Panc1 (cell line): ENCODE results near the gene GCC2. TPM values are rescaled to one million over a fixed set of nuclear protein-coding genes. Genes with fewer than 3 reads are reported as not detected.

ENCODE experiments used
- ATAC-seq: fragments of 200-7000 bp; cut with Tn5 transposase; 2 replicates; pipeline ENCODE4 v1.9.1; 2020; ENCODE audit warnings: mild to moderate bottlenecking, moderate library complexity
- BruUV-seq: library from RNA; stranded (reverse); fragments of 400-500 nt; replicated peaks from 2 replicates; lab custom pipeline; 2021; lab: Mats Ljungman, UMichigan
- CTCF ChIA-PET: fragments of 300-600 bp; sonication (Branson Sonifier 250); formaldehyde crosslinking; loops from one replicate; lab custom pipeline; 2022; ENCODE audit warnings: antibody characterized with exemption; lab: Charles Lee
- POLR2A ChIA-PET: fragments of 300-600 bp; sonication (Branson Sonifier 250); formaldehyde crosslinking; loops from one replicate; lab custom pipeline; 2022; ENCODE audit warnings: antibody characterized with exemption; lab: Charles Lee
- DNase-seq: peaks from one replicate; pipeline ENCODE4 v3.0.0-alpha.2; 2010; ENCODE audit warnings: low read depth, low spot score
- H3K27ac ChIP-seq: 2 replicates; pipeline ENCODE4 v1.5.1; 2011; ENCODE audit warnings: mild to moderate bottlenecking, low read length, inconsistent platforms
- H3K27me3 ChIP-seq: fragments of 200-500 bp; sonication (Bioruptor generic); 2 replicates; pipeline ENCODE4 v1.6.0; 2014; ENCODE audit warnings: low read length, inconsistent platforms; ENCODE audit not compliant: control insufficient read depth, insufficient read depth
- H3K36me3 ChIP-seq: fragments of 200-500 bp; sonication (Bioruptor generic); 2 replicates; pipeline ENCODE4 v1.5.1; 2014; ENCODE audit warnings: inconsistent platforms, mild to moderate bottlenecking, low read length, moderate library complexity; ENCODE audit not compliant: control insufficient read depth, insufficient read depth
- H3K4me1 ChIP-seq: 2 replicates; pipeline ENCODE4 v1.5.1; 2011; ENCODE audit warnings: inconsistent platforms, mild to moderate bottlenecking, low read length, moderate library complexity; ENCODE audit not compliant: control insufficient read depth, insufficient read depth
- H3K4me3 ChIP-seq, 2 experiments: 2 replicates each; pipeline ENCODE4 v1.5.1; 2011 to 2012; ENCODE audit warnings: low read depth in 2 of 2, low read length in 2 of 2, mild to moderate bottlenecking in 2 of 2, inconsistent platforms in 1 of 2, moderate library complexity in 1 of 2
- H3K9me3 ChIP-seq: fragments of 200-500 bp; sonication (Bioruptor generic); 2 replicates; pipeline ENCODE4 v1.5.1; 2014; ENCODE audit warnings: low read depth, mild to moderate bottlenecking, inconsistent platforms, low read length, moderate library complexity; ENCODE audit not compliant: control insufficient read depth, insufficient read depth
- CTCF ChIP-seq: fragments of 450-650 bp; IDR thresholded peaks from 2 replicates; pipeline ENCODE4 v1.5.1; 2017; ENCODE audit warnings: mild to moderate bottlenecking
- POLR2AphosphoS5 ChIP-seq: IDR thresholded peaks from 2 replicates; pipeline ENCODE4 v1.6.1; 2012; ENCODE audit warnings: mild to moderate bottlenecking, low read depth, low read length, moderate library complexity
- REST ChIP-seq, 2 experiments: IDR thresholded peaks; 2 replicates each; pipeline ENCODE4 v1.6.1; 2011 to 2012; ENCODE audit warnings: low read depth in 2 of 2, control low read depth in 1 of 2, low read length in 1 of 2, mild to moderate bottlenecking in 1 of 2, moderate library complexity in 1 of 2; ENCODE audit not compliant: insufficient read depth in 1 of 2
- SIN3A ChIP-seq: IDR thresholded peaks from 2 replicates; pipeline ENCODE4 v1.6.1; 2012; ENCODE audit warnings: low read depth, mild to moderate bottlenecking, low read length, moderate library complexity, borderline replicate concordance; ENCODE audit not compliant: insufficient read depth
- TCF7L2 ChIP-seq: IDR thresholded peaks from 2 replicates; pipeline ENCODE4 v1.6.1; 2011; ENCODE audit warnings: mild to moderate bottlenecking, low read depth, low read length, inconsistent platforms
- in situ Hi-C: cut with HindIII; loops from 2 replicates; pipeline ENCODE4 v1.10.0; 2016; ENCODE audit warnings: low sequenced_read_pairs, low pct_unique_long_range_greater_than_20kb
- intact Hi-C: fragments of 100-400 bp; cut with micrococcal nuclease; formaldehyde crosslinking; loops from one replicate; pipeline ENCODE4 v1.10.0; 2022; ENCODE audit not compliant: unreplicated experiment
- total RNA-seq: library from RNA; stranded (reverse); gene quantifications from one replicate; pipeline ENCODE4 v1.2.1, GENCODE V29; 2021; ENCODE audit not compliant: unreplicated experiment

GCC2 gene
- total RNA-seq, 1 experiment from 2014 or later, result 23.4 TPM

GRCh38 chr2:108552566-108552965 lies 103.6 kb downstream of the GCC2 start:
- Histone ChIP-seq H3K27ac (no peak overlapping the region), H3K36me3 (no peaks in the 10 kb centered on the region), H3K9me3 (no peaks in the 10 kb centered on the region), H3K4me3 (no peak overlapping the region), H3K27me3 (no peaks in the 10 kb centered on the region), H3K4me1 (peaks cover 5% of the 10 kb centered on the region; the same call in 1 of the 2 replicates)
- ChIA-PET POLR2A (no interaction called here), CTCF (no interaction called here)
- no TSS peak for BruUV-seq
- ATAC-seq (no peak), DNase-seq (no peak)
- no peak for TF ChIP-seq POLR2AphosphoS5
- TF ChIP-seq CTCF, result no peak
- no peak for TF ChIP-seq REST (IDR thresholded peaks at IDR 0.05; ENCODE audit: insufficient read depth in 1 of 2, low read depth in 2 of 2, low read length in 1 of 2)
- no peak for TF ChIP-seq TCF7L2
- no peak for TF ChIP-seq SIN3A
- in situ Hi-C loops, result loop anchor here (25.0 kb wide), 1 partner anchor 90 kb away; no protein-coding TSS in a partner anchor
- intact Hi-C loops, result no loop called here

- no peak for ATAC-seq
- ChIA-PET POLR2A (no interaction called here), CTCF (no interaction called here)
- Histone ChIP-seq H3K4me1 (peaks cover 5% of the 10 kb centered on the region; the same call in 1 of the 2 replicates), H3K9me3 (no peaks in the 10 kb centered on the region), H3K36me3 (no peaks in the 10 kb centered on the region), H3K4me3 (no peak overlapping the region), H3K27ac (no peak overlapping the region), H3K27me3 (no peaks in the 10 kb centered on the region)
- intact Hi-C loops (no loop called here), in situ Hi-C loops (loop anchor here (25.0 kb wide), 1 partner anchor 91 kb away; no protein-coding TSS in a partner anchor)
- TSS peak; percentile 3 for BruUV-seq
- no peak for TF ChIP-seq TCF7L2
- DNase-seq, result no peak
Measured at GRCh38 chr2:108553209-108553919, 104.4 kb downstream of the GCC2 start.

GRCh38 chr2:108554528-108554927 lies 105.5 kb downstream of the GCC2 start:
- Histone ChIP-seq H3K27me3 (no peaks in the 10 kb centered on the region), H3K9me3 (no peaks in the 10 kb centered on the region), H3K4me3 (no peak overlapping the region), H3K27ac (no peak overlapping the region), H3K4me1 (peaks cover 2% of the 10 kb centered on the region; the same call in 1 of the 2 replicates), H3K36me3 (no peaks in the 10 kb centered on the region)
- POLR2A ChIA-PET, result no interaction called here
- BruUV-seq, result no TSS peak
- ATAC-seq (no peak), DNase-seq (no peak)
- intact Hi-C loops, result no loop called here
- in situ Hi-C loops, result loop anchor here (25.0 kb wide), 1 partner anchor 92 kb away; no protein-coding TSS in a partner anchor
- CTCF ChIA-PET, result no interaction called here
- no peak for TF ChIP-seq POLR2AphosphoS5
- TF ChIP-seq SIN3A, result no peak
- no peak for TF ChIP-seq CTCF
- TF ChIP-seq REST (IDR thresholded peaks at IDR 0.05; ENCODE audit: insufficient read depth in 1 of 2, low read depth in 2 of 2, low read length in 1 of 2), result no peak
- no peak for TF ChIP-seq TCF7L2
